Activated T-cell treated with anti-CD3 and anti-CD28 coated beads, Interleukin-2, amount 50 U/mL, for 72 hours (primary cell): ENCODE results near the gene LAMA2. TPM values are rescaled to one million over a fixed set of nuclear protein-coding genes. Genes with fewer than 3 reads are reported as not detected.
"Not testable (repeated sequence)": the region's sequence is repeated elsewhere in the genome, so short reads cannot be mapped to it uniquely, and the experiment has no call there.

Source experiments
- ATAC-seq, 2 donors: fragments of 150-1000 bp; cut with Tn5 transposase; replicated peaks in 1 of 2; 2 replicates each; pipeline ENCODE4 v1.10.0; 2021; ENCODE audit warnings: moderate library complexity in 2 of 2, mild to moderate bottlenecking in 1 of 2
- DNase-seq, 2 donors: peaks; one replicate each; pipeline ENCODE4 v3.0.0; 2021 to 2022; ENCODE audit warnings: mixed read lengths in 1 of 2
- H3K27ac Mint-ChIP-seq: one replicate; pipeline ENCODE4 v1.8.0; 2022; ENCODE audit warnings: mild to moderate bottlenecking, moderate library complexity, mixed read lengths
- H3K27me3 Mint-ChIP-seq: one replicate; pipeline ENCODE4 v1.8.0; 2022; ENCODE audit warnings: low read depth, mixed read lengths
- H3K36me3 Mint-ChIP-seq, 2 donors: one replicate each; pipeline ENCODE4 v1.8.0; 2022; ENCODE audit warnings: mixed read lengths in 2 of 2, mild to moderate bottlenecking in 1 of 2; ENCODE audit not compliant: insufficient read depth in 2 of 2
- H3K4me1 Mint-ChIP-seq: one replicate; pipeline ENCODE4 v1.8.0; 2022; ENCODE audit warnings: low read depth, mixed read lengths
- H3K4me3 Mint-ChIP-seq, 2 donors: one replicate each; pipeline ENCODE4 v1.8.0; 2022; ENCODE audit warnings: mild to moderate bottlenecking in 2 of 2, mixed read lengths in 2 of 2, moderate library complexity in 2 of 2
- H3K9me3 Mint-ChIP-seq, 2 donors: one replicate each; pipeline ENCODE4 v1.8.0; 2022; ENCODE audit warnings: mixed read lengths in 2 of 2
- total RNA-seq, 2 donors: library from RNA; stranded (reverse); gene quantifications; one replicate each; pipeline ENCODE4 v1.2.3, GENCODE V29; 2022

Gene LAMA2
- total RNA-seq, 2 donors from 2014 or later, result 0.05 TPM; not detected in 1

GRCh38 chr6:129073691-129074395 is 190.9 kb downstream of the LAMA2 start:
- Mint-ChIP-seq H3K27ac (no peak overlapping the region), H3K9me3 (no peaks in the 10 kb centered on the region), H3K4me1 (no peaks in the 10 kb centered on the region), H3K4me3 (no peak overlapping the region), H3K27me3 (peaks cover 5% of the 10 kb centered on the region), H3K36me3 (no peaks in the 10 kb centered on the region)
- no peak for ATAC-seq
- no peak for DNase-seq

GRCh38 chr6:129084406-129084805 is 201.5 kb downstream of the LAMA2 start:
- peaks cover 0 to 2% of the 10 kb centered on the region in 2 donors for H3K9me3 Mint-ChIP-seq
- no peaks in the 10 kb centered on the region for H3K27me3 Mint-ChIP-seq
- ATAC-seq (no peak), DNase-seq (no peak)
- no peak overlapping the region for H3K27ac Mint-ChIP-seq
- peaks cover 1 to 2% of the 10 kb centered on the region in 2 donors for H3K36me3 Mint-ChIP-seq
- no peak overlapping the region for H3K4me3 Mint-ChIP-seq
- no peaks in the 10 kb centered on the region for H3K4me1 Mint-ChIP-seq

GRCh38 chr6:129088481-129088880 is 205.5 kb downstream of the LAMA2 start:
- H3K9me3 Mint-ChIP-seq, H3K27me3 Mint-ChIP-seq, ATAC-seq, H3K4me3 Mint-ChIP-seq, H3K36me3 Mint-ChIP-seq, H3K4me1 Mint-ChIP-seq, DNase-seq, H3K27ac Mint-ChIP-seq: not testable (repeated sequence)

- Mint-ChIP-seq H3K4me3 (no peak overlapping the region), H3K27me3 (no peaks in the 10 kb centered on the region), H3K36me3 (peaks cover 1 to 2% of the 10 kb centered on the region in 2 donors), H3K27ac (no peak overlapping the region), H3K9me3 (peaks cover 0 to 2% of the 10 kb centered on the region in 2 donors), H3K4me1 (no peaks in the 10 kb centered on the region)
- no peak for DNase-seq
- ATAC-seq, result no peak
These were observed 206.4 kb downstream of the LAMA2 start for GRCh38 chr6:129089357-129089756.

GRCh38 chr6:129094147-129094546 is 211.2 kb downstream of the LAMA2 start:
- H3K27ac Mint-ChIP-seq, result no peak overlapping the region
- ATAC-seq (no peak), DNase-seq (no peak)
- no peaks in the 10 kb centered on the region for H3K36me3 Mint-ChIP-seq
- H3K9me3 Mint-ChIP-seq, result no peaks in the 10 kb centered on the region
- no peaks in the 10 kb centered on the region for H3K4me1 Mint-ChIP-seq
- no peak overlapping the region for H3K4me3 Mint-ChIP-seq
- no peaks in the 10 kb centered on the region for H3K27me3 Mint-ChIP-seq

- Mint-ChIP-seq H3K27me3 (no peaks in the 10 kb centered on the region), H3K36me3 (no peaks in the 10 kb centered on the region), H3K9me3 (no peaks in the 10 kb centered on the region), H3K4me1 (no peaks in the 10 kb centered on the region), H3K27ac (no peak overlapping the region), H3K4me3 (no peak overlapping the region)
- ATAC-seq (no peak), DNase-seq (no peak)
These were observed 213.8 kb downstream of the LAMA2 start for GRCh38 chr6:129096651-129097290.

- no peak overlapping the region for H3K27ac Mint-ChIP-seq
- DNase-seq, result no peak
- H3K27me3 Mint-ChIP-seq, result no peaks in the 10 kb centered on the region
- no peak overlapping the region for H3K4me3 Mint-ChIP-seq
- no peaks in the 10 kb centered on the region for H3K4me1 Mint-ChIP-seq
- no peaks in the 10 kb centered on the region for H3K36me3 Mint-ChIP-seq
- ATAC-seq, result no peak
- no peaks in the 10 kb centered on the region for H3K9me3 Mint-ChIP-seq
These were observed 215.2 kb downstream of the LAMA2 start for GRCh38 chr6:129098061-129098553.

- Mint-ChIP-seq H3K27me3 (no peaks in the 10 kb centered on the region), H3K27ac (no peak overlapping the region), H3K4me3 (no peak overlapping the region), H3K4me1 (no peaks in the 10 kb centered on the region), H3K36me3 (no peaks in the 10 kb centered on the region), H3K9me3 (no peaks in the 10 kb centered on the region)
- ATAC-seq, result no peak
- DNase-seq, result no peak
These were observed 216.8 kb downstream of the LAMA2 start for GRCh38 chr6:129099696-129100095.

GRCh38 chr6:129100164-129100563 is 217.2 kb downstream of the LAMA2 start:
- Mint-ChIP-seq H3K4me3 (no peak overlapping the region), H3K27ac (no peak overlapping the region), H3K4me1 (no peaks in the 10 kb centered on the region), H3K9me3 (no peaks in the 10 kb centered on the region), H3K27me3 (no peaks in the 10 kb centered on the region), H3K36me3 (no peaks in the 10 kb centered on the region)
- DNase-seq (no peak), ATAC-seq (no peak)

- no peak overlapping the region for H3K27ac Mint-ChIP-seq
- no peaks in the 10 kb centered on the region for H3K9me3 Mint-ChIP-seq
- peaks cover 7% of the 10 kb centered on the region for H3K27me3 Mint-ChIP-seq
- no peaks in the 10 kb centered on the region for H3K4me1 Mint-ChIP-seq
- H3K4me3 Mint-ChIP-seq, result no peak overlapping the region
- DNase-seq, result no peak
- no peaks in the 10 kb centered on the region for H3K36me3 Mint-ChIP-seq
- ATAC-seq, result no peak
These were observed 219.8 kb downstream of the LAMA2 start for GRCh38 chr6:129102741-129103140.

- Mint-ChIP-seq H3K27ac (no peak overlapping the region), H3K4me3 (no peak overlapping the region), H3K27me3 (peaks cover 7% of the 10 kb centered on the region), H3K36me3 (no peaks in the 10 kb centered on the region), H3K9me3 (no peaks in the 10 kb centered on the region), H3K4me1 (no peaks in the 10 kb centered on the region)
- DNase-seq (no peak), ATAC-seq (no peak)
These were observed 221.2 kb downstream of the LAMA2 start for GRCh38 chr6:129104131-129104530.

GRCh38 chr6:129104560-129104959 is 221.6 kb downstream of the LAMA2 start:
- Mint-ChIP-seq H3K4me1 (no peaks in the 10 kb centered on the region), H3K9me3 (no peaks in the 10 kb centered on the region), H3K4me3 (no peak overlapping the region), H3K27me3 (peaks cover 7% of the 10 kb centered on the region), H3K36me3 (no peaks in the 10 kb centered on the region), H3K27ac (no peak overlapping the region)
- ATAC-seq (no peak), DNase-seq (no peak)

GRCh38 chr6:129105035-129105434 is 222.1 kb downstream of the LAMA2 start:
- Mint-ChIP-seq H3K9me3 (no peaks in the 10 kb centered on the region), H3K27me3 (peaks cover 7% of the 10 kb centered on the region), H3K4me3 (no peak overlapping the region), H3K4me1 (no peaks in the 10 kb centered on the region), H3K36me3 (no peaks in the 10 kb centered on the region), H3K27ac (no peak overlapping the region)
- no peak for DNase-seq
- ATAC-seq, result no peak

GRCh38 chr6:129105793-129106192 is 222.9 kb downstream of the LAMA2 start:
- Mint-ChIP-seq H3K27ac (no peak overlapping the region), H3K27me3 (peaks cover 7% of the 10 kb centered on the region), H3K4me3 (no peak overlapping the region), H3K9me3 (no peaks in the 10 kb centered on the region), H3K4me1 (no peaks in the 10 kb centered on the region), H3K36me3 (no peaks in the 10 kb centered on the region)
- ATAC-seq (no peak), DNase-seq (no peak)
